AG04450 (cell line): Measurements from ENCODE around the gene MFSD6. TPM values are rescaled to one million over a fixed set of nuclear protein-coding genes. Genes with fewer than 3 reads are reported as not detected.

Experiments
- CTCF ChIA-PET: fragments of 300-600, 350-600 bp; formaldehyde crosslinking; extraction: SDS; loops from one replicate; lab custom pipeline; 2022; ENCODE audit warnings: antibody characterized with exemption, inconsistent platforms; lab: Charles Lee
- POLR2A ChIA-PET: fragments of 350-600 bp; formaldehyde crosslinking; extraction: SDS; loops from one replicate; lab custom pipeline; 2021; ENCODE audit warnings: antibody characterized with exemption, inconsistent platforms; lab: Yijun Ruan, JAX
- DNase-seq: peaks from one replicate; pipeline ENCODE4 v3.0.0-alpha.2; 2011; ENCODE audit warnings: low read depth, low spot score
- H3K27ac ChIP-seq: one replicate; pipeline ENCODE4 v1.5.1; 2012; ENCODE audit warnings: low read depth, low read length, control low read depth
- H3K27me3 ChIP-seq: one replicate; pipeline ENCODE4 v1.6.0; 2012; ENCODE audit warnings: low read length; ENCODE audit not compliant: control insufficient read depth, insufficient read depth
- H3K4me3 ChIP-seq: 2 replicates; pipeline ENCODE4 v1.5.1; 2011; ENCODE audit warnings: mild to moderate bottlenecking, low read depth, low read length, control low read depth
- H3K9me3 ChIP-seq: 2 replicates; pipeline ENCODE4 v1.5.1; 2012; ENCODE audit warnings: low read length; ENCODE audit not compliant: control insufficient read depth, insufficient read depth
- CTCF ChIP-seq: IDR thresholded peaks from 2 replicates; pipeline ENCODE4 v1.5.1; 2011; ENCODE audit warnings: low read depth, low read length, control low read depth, inconsistent platforms
- polyA plus RNA-seq: library from polyadenylated mRNA; depleted of rRNA; stranded (reverse); fragments of >200 nt; gene quantifications from 2 replicates; pipeline ENCODE4 v1.2.3, GENCODE V29; 2011

MFSD6 gene
- polyA plus RNA-seq, 1 experiment, result 12.9 TPM

DNA sequence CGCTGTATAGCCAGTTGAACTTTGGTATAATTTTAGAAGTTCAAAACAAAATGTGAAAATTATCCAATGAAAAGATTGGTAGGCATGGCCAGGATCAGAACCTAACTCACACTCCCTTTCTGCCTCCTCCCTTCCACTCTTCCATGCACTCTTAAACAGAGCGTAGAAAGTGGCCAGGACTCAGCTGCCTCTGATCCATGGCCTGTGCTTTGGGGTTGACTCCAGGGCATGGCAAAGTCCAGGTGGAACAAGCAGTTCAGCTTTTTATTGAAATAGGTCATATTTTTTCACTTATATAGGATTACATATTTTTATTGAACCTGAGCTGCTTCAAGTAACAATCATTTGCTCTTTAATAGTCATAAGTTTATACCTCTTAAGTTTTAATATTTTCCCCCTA lies 38.5 kb upstream of the MFSD6 start:
- no peak for DNase-seq
- H3K9me3 ChIP-seq, result no peaks in the 10 kb centered on the region
- no peak for TF ChIP-seq CTCF
- POLR2A ChIA-PET, result no interaction called here
- H3K4me3 ChIP-seq, result no peak overlapping the region
- H3K27me3 ChIP-seq, result no peaks in the 10 kb centered on the region
- CTCF ChIA-PET, result interaction anchor here (1.3 kb wide), 1 partner anchor 142 kb away, joined by 4 read pairs; no protein-coding TSS in a partner anchor
- no peak overlapping the region for H3K27ac ChIP-seq

- no peak overlapping the region for H3K4me3 ChIP-seq
- no peaks in the 10 kb centered on the region for H3K27me3 ChIP-seq
- no peak for DNase-seq
- TF ChIP-seq CTCF, result no peak
- POLR2A ChIA-PET, result no interaction called here
- no peaks in the 10 kb centered on the region for H3K9me3 ChIP-seq
- CTCF ChIA-PET, result no interaction called here
- no peak overlapping the region for H3K27ac ChIP-seq
Observed at GRCh38 chr2:190376083-190376482, 32.1 kb upstream of the MFSD6 start.

GRCh38 chr2:190376591-190377245 lies 31.4 kb upstream of the MFSD6 start:
- no peak overlapping the region for H3K4me3 ChIP-seq
- CTCF ChIA-PET, result no interaction called here
- DNase-seq, result no peak
- no peaks in the 10 kb centered on the region for H3K27me3 ChIP-seq
- H3K9me3 ChIP-seq, result no peaks in the 10 kb centered on the region
- TF ChIP-seq CTCF, result no peak
- POLR2A ChIA-PET, result no interaction called here
- H3K27ac ChIP-seq, result no peak overlapping the region

- ChIA-PET CTCF (interaction anchor here (1.2 kb wide), 1 partner anchor 290 kb away, joined by 3 read pairs; no protein-coding TSS in a partner anchor), POLR2A (no interaction called here)
- DNase-seq, result no peak
- Histone ChIP-seq H3K27me3 (no peaks in the 10 kb centered on the region), H3K4me3 (no peak overlapping the region), H3K27ac (no peak overlapping the region), H3K9me3 (no peaks in the 10 kb centered on the region)
- no peak for TF ChIP-seq CTCF
Observed at GRCh38 chr2:190378880-190379237, 29.3 kb upstream of the MFSD6 start.

DNA sequence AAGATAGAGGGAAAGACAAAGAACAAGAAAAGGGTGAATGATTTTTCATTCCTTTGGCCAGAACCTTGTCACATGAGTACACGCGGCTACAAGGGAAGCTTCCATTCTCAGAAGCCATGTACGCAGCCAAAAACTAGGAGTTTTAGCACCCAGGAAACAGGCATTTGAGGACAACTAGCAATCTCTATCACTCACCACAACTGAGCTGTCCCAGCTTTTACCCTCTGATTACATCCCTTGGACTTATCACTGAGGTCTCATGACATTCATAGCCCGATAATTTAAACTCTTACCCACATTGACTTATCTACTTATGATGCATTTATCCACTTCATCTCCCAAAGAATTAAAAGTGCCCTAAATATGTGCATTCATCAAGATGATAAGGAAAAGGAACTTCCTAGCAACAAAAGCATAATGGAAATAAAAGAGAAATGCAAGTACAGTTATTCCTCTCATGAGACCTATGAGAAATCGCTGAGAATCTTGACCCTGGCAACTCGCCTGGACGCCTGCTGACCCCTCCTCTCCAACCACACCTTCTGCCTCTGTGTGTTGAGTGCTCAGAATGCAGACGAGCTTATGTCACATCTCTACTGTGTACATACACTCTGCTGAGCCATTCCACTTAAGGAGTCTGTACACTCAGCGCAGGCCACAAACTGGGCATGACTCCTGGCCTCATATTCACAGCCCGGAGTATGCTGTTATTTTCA lies 28.7 kb upstream of the MFSD6 start:
- Histone ChIP-seq H3K4me3 (no peak overlapping the region), H3K27me3 (no peaks in the 10 kb centered on the region), H3K27ac (no peak overlapping the region), H3K9me3 (no peaks in the 10 kb centered on the region)
- no peak for TF ChIP-seq CTCF
- DNase-seq, result no peak
- CTCF ChIA-PET, result interaction anchor here (0.5 to 1.2 kb wide), 3 partner anchors 12 to 291 kb away, joined by 3 to 5 read pairs (median 3); no protein-coding TSS in a partner anchor
- POLR2A ChIA-PET, result no interaction called here
